Brain pericyte (primary cell): ENCODE measurements around the gene GPR3.
A peak's percentile ranks its signal among the peaks of the same experiment; 100 is the strongest.

Experiments used
- DNase-seq: peaks from one replicate; pipeline ENCODE4 v3.0.0-alpha.2; 2012; ENCODE audit warnings: low read depth, low spot score

Gene GPR3

DNA sequence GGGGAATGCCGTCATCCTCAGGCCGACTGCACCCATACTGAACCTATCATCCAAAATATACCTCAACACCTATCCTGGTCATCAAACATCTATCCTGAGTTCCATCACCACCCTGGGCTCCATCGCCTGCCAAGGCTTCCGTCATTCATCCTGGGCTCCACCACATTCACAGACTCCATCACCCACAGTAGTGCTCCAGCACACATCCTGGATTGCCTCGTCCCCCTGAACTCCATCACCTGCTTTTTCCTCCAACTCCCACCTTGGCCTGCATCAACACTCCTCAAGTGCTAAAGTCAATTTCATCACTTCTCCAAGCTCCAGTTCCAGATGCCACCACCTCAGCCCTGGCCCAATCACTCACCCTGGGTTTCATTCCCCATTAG is 33.5 kb upstream of the GPR3 start:
- DNase-seq: no peak

DNA sequence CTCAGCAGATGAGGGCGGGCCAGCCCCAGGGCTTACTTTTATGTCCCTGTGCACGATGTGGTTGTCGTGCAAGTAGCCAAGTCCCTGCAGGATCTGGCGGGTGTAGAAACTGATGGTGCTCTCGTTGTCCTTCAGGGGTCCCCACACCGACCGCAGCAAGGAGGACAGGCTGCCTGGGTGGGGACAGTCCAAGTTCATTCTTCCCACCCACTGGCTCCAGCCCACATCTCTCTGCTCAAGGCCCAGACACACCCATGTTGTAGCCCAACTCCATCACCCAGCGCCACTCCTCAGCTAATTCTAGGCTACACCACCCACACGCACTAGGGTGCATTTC is 32.6 kb upstream of the GPR3 start:
- no peak for DNase-seq

DNA sequence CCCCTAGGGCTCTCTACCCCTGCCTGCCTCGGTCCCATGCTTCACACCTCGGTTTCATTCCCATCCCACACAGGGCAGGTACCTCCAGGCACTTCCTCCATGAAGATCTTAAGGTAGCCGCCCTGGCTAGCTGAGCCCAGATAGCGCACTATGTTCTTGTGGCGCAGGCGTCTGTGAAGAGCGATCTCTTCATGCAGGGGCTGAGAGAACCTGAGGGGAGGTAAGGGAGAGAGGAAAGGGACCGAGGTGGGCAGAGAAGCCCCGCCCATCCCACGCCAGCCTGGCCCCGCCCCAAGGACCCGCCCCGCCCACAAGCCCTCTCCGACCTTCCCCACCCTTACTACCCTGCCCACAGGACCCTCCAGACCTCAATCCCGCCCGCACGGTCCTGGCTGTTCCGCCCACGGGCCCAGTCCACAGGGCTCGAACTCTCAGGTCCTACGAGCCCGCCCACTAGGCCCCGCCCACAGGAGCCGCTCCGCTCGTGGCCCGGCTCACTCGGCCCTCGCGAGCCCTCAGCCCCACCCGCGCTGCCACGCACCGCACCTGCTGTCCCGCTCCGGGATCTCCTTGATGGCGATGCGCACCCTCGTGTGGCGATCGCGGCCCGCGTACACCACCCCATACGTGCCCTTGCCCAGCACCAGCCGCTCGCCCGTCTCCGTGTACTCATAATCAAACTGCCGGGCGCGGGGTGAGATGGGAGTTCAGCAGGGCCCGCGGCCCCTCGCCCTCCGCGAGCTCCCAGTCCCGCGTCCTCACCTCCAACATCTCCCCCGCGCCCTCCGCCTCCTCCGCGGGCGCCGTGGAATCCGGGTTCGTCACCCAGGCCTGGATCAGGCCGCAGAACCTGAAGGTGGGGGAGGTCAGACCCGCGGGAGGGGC is 32.0 kb upstream of the GPR3 start:
- no peak for DNase-seq

- DNase-seq: no peak
Measured at GRCh38 chr1:27361044-27361402, 31.4 kb upstream of the GPR3 start.

DNA sequence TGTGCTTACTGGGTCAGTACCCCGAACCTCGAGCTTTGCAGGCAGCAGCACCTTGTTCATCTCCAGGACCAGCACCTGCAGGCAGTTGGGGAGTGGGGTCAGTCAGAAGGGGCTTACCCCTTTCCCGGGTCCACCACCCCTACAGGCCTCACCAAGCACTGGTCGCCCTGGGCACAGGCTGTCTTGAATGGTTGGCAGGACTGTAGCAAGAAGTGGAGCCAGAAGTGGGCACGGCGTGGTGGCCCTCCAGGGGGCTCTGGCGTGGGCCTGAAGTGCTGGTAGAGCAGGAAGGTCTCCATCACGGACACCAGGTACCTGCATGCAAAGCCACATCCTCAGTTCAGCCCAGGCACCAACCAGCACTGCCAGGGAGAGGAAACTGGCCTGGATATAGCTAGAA is 30.9 kb upstream of the GPR3 start:
- no peak for DNase-seq

- no peak for DNase-seq
Measured at GRCh38 chr1:27363766-27364695, 28.4 kb upstream of the GPR3 start.

GRCh38 chr1:27364696-27365371 is 27.6 kb upstream of the GPR3 start:
- no peak for DNase-seq

DNA sequence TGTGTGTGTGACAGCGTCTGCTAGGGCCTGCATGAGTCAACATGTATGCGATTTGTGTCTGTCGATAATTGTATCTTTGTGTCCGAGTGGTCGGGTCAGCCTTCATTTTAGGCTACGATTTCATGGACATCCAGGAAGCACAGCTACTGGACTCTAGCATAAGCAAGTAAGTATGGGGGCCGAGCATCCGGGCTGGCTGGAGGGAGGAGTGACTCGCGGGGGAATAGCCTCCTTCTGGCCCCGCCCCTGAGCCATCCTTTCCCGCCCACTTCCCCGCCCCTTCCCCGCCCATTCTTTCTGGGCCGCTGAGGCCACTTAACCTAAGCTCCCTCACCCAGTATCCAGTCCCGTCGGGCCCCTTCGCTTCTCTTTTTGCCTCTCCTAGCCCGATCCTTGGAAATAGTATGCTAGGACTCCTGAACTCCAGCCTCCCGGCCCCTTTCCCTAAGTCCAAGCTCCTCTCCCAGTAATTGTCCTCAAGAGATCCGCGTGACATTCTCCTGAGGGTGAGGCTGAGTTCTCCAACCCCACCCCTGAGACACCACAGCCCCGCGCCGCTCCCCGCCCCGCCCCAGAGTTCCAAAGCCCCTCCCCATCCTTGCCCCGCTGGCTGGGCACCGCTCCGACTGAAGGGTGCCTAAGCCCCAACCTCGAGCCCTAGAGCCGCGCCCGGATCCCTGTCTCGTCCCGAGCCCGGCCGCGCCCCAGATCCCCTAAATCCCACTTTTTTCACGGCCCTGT is 26.9 kb upstream of the GPR3 start:
- peak; percentile 61 for DNase-seq

- DNase-seq: no peak
Measured at GRCh38 chr1:27366113-27366410, 26.4 kb upstream of the GPR3 start.

- no peak for DNase-seq
Measured at GRCh38 chr1:27366411-27367159, 25.8 kb upstream of the GPR3 start, which contains the start of gene MAP3K6. Gene MAP3K6, minus strand, starts transcription at chr1:27366961. Its CDS starts 364 bp downstream, at chr1:27366597.

DNA sequence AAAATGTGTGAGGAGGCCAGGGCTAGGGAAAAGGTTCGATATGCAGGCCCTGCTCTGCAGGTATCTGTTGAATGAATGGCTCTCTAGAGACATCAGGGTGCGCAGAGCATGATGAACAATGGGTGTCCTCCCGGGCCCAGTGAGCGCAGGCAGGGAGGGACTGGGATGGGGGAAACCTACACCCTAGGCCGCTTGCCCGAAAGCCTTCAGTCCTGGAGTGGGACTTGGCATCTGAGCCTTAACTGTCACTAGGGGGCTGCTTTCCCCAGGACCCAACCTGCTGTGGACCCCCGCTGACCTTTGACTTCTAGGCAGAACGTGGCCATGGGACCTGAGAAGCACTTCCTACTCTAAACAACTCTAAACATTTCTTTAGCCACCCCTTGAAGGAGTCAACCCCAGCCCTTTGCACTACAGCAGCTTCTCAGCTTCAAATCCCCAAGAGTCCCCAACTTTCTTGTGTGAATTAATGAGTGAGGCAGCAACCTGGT is 25.2 kb upstream of the GPR3 start:
- no peak for DNase-seq

DNA sequence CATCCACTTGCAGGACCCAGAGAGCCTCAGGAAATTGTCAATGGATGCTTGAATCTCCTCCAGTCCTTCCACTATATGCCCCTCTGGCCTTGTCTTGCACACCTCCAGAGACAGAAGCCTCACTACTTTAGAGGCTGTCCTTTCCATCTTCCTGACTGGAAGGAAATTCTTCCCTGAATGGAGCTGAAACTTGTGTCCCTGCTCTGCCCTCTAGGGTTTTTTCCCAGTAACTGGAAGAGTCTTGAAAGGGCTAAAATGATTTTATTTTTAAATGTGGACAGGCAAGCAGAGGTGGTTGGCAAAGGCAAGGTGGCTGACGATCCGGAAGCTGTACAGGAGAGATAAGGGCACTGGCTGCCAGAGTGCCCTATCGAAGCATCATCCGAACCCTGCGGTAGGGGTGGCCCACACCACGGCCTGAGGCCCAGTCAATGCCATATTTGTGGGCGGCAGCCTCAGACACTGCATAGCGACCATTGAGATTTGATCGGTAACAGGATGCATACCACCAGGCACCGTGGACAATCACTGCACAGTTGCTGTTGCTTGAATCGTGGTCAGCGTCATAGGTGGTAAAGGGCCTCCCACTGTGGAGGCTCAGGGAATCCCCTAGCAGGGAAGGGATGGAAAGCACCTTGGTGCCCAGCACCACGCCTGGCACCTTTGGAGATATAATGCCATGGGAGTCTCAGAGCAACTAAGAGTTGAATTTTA is 23.4 kb upstream of the GPR3 start:
- no peak for DNase-seq

- no peak for DNase-seq
Measured at GRCh38 chr1:27372022-27372807, 20.2 kb upstream of the GPR3 start.

- no peak for DNase-seq
Measured at GRCh38 chr1:27372808-27373690, 19.4 kb upstream of the GPR3 start.

GRCh38 chr1:27374362-27375086 is 17.9 kb upstream of the GPR3 start, which contains the start of gene FCN3:
Gene FCN3, minus strand, starts transcription at chr1:27374824. Its CDS starts 6 bp downstream, at chr1:27374818.
- DNase-seq: no peak

- no peak for DNase-seq
Measured at GRCh38 chr1:27377760-27378495, 14.5 kb upstream of the GPR3 start.
